Endothelial cell of umbilical vein (primary cell): ENCODE measurements around the gene CBX5. TPM values are rescaled to one million over a fixed set of nuclear protein-coding genes. Genes with fewer than 3 reads are reported as not detected.

Experiments
- BruUV-seq: library from RNA; stranded (reverse); fragments of 400-500 nt; replicated peaks from 2 replicates; lab custom pipeline; 2021; lab: Mats Ljungman, UMichigan
- CTCF ChIA-PET: fragments of 300-600, 350-600 bp; sonication (Branson Sonifier 250); formaldehyde crosslinking; loops from one replicate; lab custom pipeline; 2021; ENCODE audit warnings: antibody characterized with exemption, inconsistent platforms; lab: Charles Lee
- POLR2A ChIA-PET: fragments of 300-600, 350-600 bp; sonication (Branson Sonifier 250); formaldehyde crosslinking; loops from one replicate; lab custom pipeline; 2021; ENCODE audit warnings: antibody characterized with exemption, inconsistent platforms; lab: Charles Lee
- DNase-seq: peaks from one replicate; pipeline ENCODE4 v3.0.0-alpha.2; 2011; ENCODE audit warnings: low read depth, low spot score
- FAIRE-seq: peaks from 2 replicates; lab custom pipeline; 2011; peaks lifted over from hg19 to GRCh38; lab: Jason Lieb, UNC
- H2AFZ ChIP-seq: 2 replicates; pipeline ENCODE4 v1.6.0; 2012; ENCODE audit warnings: low read depth, low read length, control low read depth, inconsistent platforms
- H3K27ac ChIP-seq: 2 replicates; pipeline ENCODE4 v1.5.1; 2011; ENCODE audit warnings: low read depth, mild to moderate bottlenecking, control low read depth, low read length, moderate library complexity; ENCODE audit not compliant: insufficient read depth
- H3K27me3 ChIP-seq, 2 experiments: 2 replicates each; pipeline versions ENCODE4 v1.6.0 to v1.6.1; 2011; ENCODE audit warnings: low read length in 2 of 2, mixed read lengths in 1 of 2; ENCODE audit not compliant: control insufficient read depth in 2 of 2, insufficient read depth in 2 of 2
- H3K36me3 ChIP-seq, 2 experiments: 2 replicates in 1 of 2; 3 replicates in 1 of 2; pipeline ENCODE4 v1.5.1; 2011; ENCODE audit warnings: low read length in 2 of 2, mild to moderate bottlenecking in 1 of 2, moderate library complexity in 1 of 2; ENCODE audit not compliant: control insufficient read depth in 2 of 2, insufficient read depth in 2 of 2; ENCODE audit errors: extremely low read depth in 1 of 2
- H3K4me1 ChIP-seq: 3 replicates; pipeline ENCODE4 v1.5.1; 2011; ENCODE audit warnings: mild to moderate bottlenecking, low read length; ENCODE audit not compliant: control insufficient read depth, insufficient read depth; ENCODE audit errors: extremely low read depth
- H3K4me2 ChIP-seq: 2 replicates; pipeline ENCODE4 v1.6.1; 2011; ENCODE audit warnings: low read length, control low read depth, mixed read lengths; ENCODE audit not compliant: insufficient read depth
- H3K4me3 ChIP-seq, 3 experiments: fragments of 200-600 bp in 1 of 3; sonication (generic), shearing (Covaris generic) in 1 of 3; replicated peaks in 1 of 3; 2 replicates each; pipeline ENCODE4 v1.5.1; 2011 to 2016; ENCODE audit warnings: control low read depth in 3 of 3, low read length in 3 of 3, mild to moderate bottlenecking in 2 of 3, inconsistent platforms in 1 of 3, low read depth in 1 of 3, moderate library complexity in 1 of 3; ENCODE audit not compliant: insufficient read depth in 1 of 3
- H3K79me2 ChIP-seq: 2 replicates; pipeline ENCODE4 v1.6.0; 2012; ENCODE audit warnings: low read length, inconsistent platforms; ENCODE audit not compliant: control insufficient read depth, insufficient read depth
- H3K9ac ChIP-seq: replicated peaks from 2 replicates; pipeline ENCODE3; 2011; ENCODE audit warnings: low read length, control low read depth; ENCODE audit not compliant: insufficient read depth; ENCODE audit errors: extremely low read depth
- H3K9me1 ChIP-seq: replicated peaks from 3 replicates; pipeline ENCODE4 v1.6.0; 2011; ENCODE audit warnings: mild to moderate bottlenecking, low read length; ENCODE audit not compliant: control insufficient read depth, insufficient read depth; ENCODE audit errors: extremely low read depth
- H3K9me3 ChIP-seq: replicated peaks from 2 replicates; pipeline ENCODE4 v1.5.1; 2012; ENCODE audit warnings: low read length, inconsistent platforms; ENCODE audit not compliant: control insufficient read depth, insufficient read depth
- H4K20me1 ChIP-seq: replicated peaks from 2 replicates; pipeline ENCODE3; 2011; ENCODE audit warnings: mild to moderate bottlenecking, low read length; ENCODE audit not compliant: control insufficient read depth, insufficient read depth; ENCODE audit errors: extremely low read depth
- CTCF ChIP-seq, 2 donors: IDR thresholded peaks; 1 replicate in 1 of 2; 2 replicates in 1 of 2; pipeline ENCODE4 v1.5.1; 2011; ENCODE audit warnings: low read length in 2 of 2, mild to moderate bottlenecking in 2 of 2, moderate library complexity in 2 of 2, control low read depth in 1 of 2, inconsistent platforms in 1 of 2, low read depth in 1 of 2; ENCODE audit not compliant: insufficient read depth in 1 of 2; ENCODE audit errors: extremely low read depth in 1 of 2
- FOS ChIP-seq: IDR thresholded peaks from 2 replicates; pipeline ENCODE4 v1.6.1; 2011; ENCODE audit warnings: mild to moderate bottlenecking, low read length, moderate library complexity, borderline replicate concordance; ENCODE audit not compliant: insufficient read depth
- dilution Hi-C: fragments of 300-500 bp; cut with MboI; formaldehyde crosslinking; loops from one replicate; pipeline ENCODE4 v1.15.0; 2019; ENCODE audit warnings: low sequenced_read_pairs; ENCODE audit not compliant: extremely low pct_ligation_motif_present
- intact Hi-C: fragments of 100-400 bp; cut with micrococcal nuclease; formaldehyde crosslinking; loops from one replicate; pipeline ENCODE4 v1.10.0; 2022
- polyA plus RNA-seq, 4 experiments: library from polyadenylated mRNA; depleted of rRNA in 3 of 4; stranded (reverse) in 3 of 4; unstranded in 1 of 4; fragments of >200 nt; gene quantifications; 2 replicates each; pipeline versions ENCODE4 v1.2.1 to v1.2.3, GENCODE V29; 2011 to 2012; ENCODE audit warnings: missing spikeins in 1 of 4
- total RNA-seq: library from RNA; stranded (reverse); gene quantifications from 2 replicates; pipeline ENCODE4 v1.2.3, GENCODE V29; 2021

Gene CBX5
- total and polyA plus RNA-seq, 2 donors (not counting 3 experiments of a cell fraction or from before 2014, with no cell fraction given): 22.8 to 111 TPM

GRCh38 chr12:54216797-54217661 lies 62.9 kb downstream of the CBX5 start:
- peak; percentile 79 for DNase-seq
- Histone ChIP-seq H3K9me1 (no peaks in the 10 kb centered on the region), H3K9ac (peak overlapping the region; percentile 33), H3K4me2 (peak overlapping the region; percentile 54), H2AFZ (peak overlapping the region; percentile 99), H3K4me1 (peaks cover 14% of the 10 kb centered on the region), H3K79me2 (no peaks in the 10 kb centered on the region), H3K4me3 (peak overlapping the region; percentile 16 to 60 (median 35)), H3K36me3 (no peaks in the 10 kb centered on the region), H3K27ac (no peak overlapping the region), H4K20me1 (no peaks in the 10 kb centered on the region), H3K9me3 (no peaks in the 10 kb centered on the region), H3K27me3 (peaks cover 6 to 7% of the 10 kb centered on the region in 2 experiments)
- dilution Hi-C loops: no loop called here
- BruUV-seq: no TSS peak
- intact Hi-C loops: no loop called here
- ChIA-PET CTCF (interaction anchor here (0.7 to 3.3 kb wide), 16 partner anchors 8 to 232 kb away, joined by 3 to 31 read pairs (median 4); partner anchors contain the start of genes COPZ1, HOXC10 and HOXC8), POLR2A (no interaction called here)
- TF ChIP-seq CTCF (IDR thresholded peaks at IDR 0.05; ENCODE audit: extremely low read depth in 1 of 2, insufficient read depth in 1 of 2, low read depth in 1 of 2, low read length in 2 of 2) (peak; percentile 77 to 79), FOS (no peak)
- FAIRE-seq: peak; percentile 98
